Stimulated activated effector memory CD8-positive, alpha-beta T cell treated with anti-CD3 and anti-CD28 coated beads, Interleukin-12 subunit alpha, Interleukin-12 subunit beta, amount 100 ng/mL, for 72 hours (primary cell): ENCODE measurements around the gene PRKCQ.
A peak's percentile ranks its signal among the peaks of the same experiment; 100 is the strongest.
"Not testable (repeated sequence)": the region's sequence is repeated elsewhere in the genome, so short reads cannot be mapped to it uniquely, and the experiment has no call there.

ENCODE experiments used
- ATAC-seq: fragments of 150-1000 bp; cut with Tn5 transposase; 2 replicates; pipeline ENCODE4 v1.10.0; 2021
- DNase-seq, 2 donors: peaks; one replicate each; pipeline ENCODE4 v3.0.0; 2021 to 2022; ENCODE audit warnings: low spot score in 2 of 2
- H3K27ac Mint-ChIP-seq: one replicate; pipeline ENCODE4 v1.8.0; 2022; ENCODE audit warnings: mild to moderate bottlenecking, mixed read lengths
- H3K36me3 Mint-ChIP-seq: one replicate; pipeline ENCODE4 v1.8.0; 2022; ENCODE audit warnings: mild to moderate bottlenecking, mixed read lengths
- H3K4me1 Mint-ChIP-seq: one replicate; pipeline ENCODE4 v1.8.0; 2022; ENCODE audit warnings: mixed read lengths
- H3K4me3 Mint-ChIP-seq: one replicate; pipeline ENCODE4 v1.8.0; 2022; ENCODE audit warnings: mild to moderate bottlenecking, mixed read lengths
- H3K9me3 Mint-ChIP-seq: one replicate; pipeline ENCODE4 v1.8.0; 2022; ENCODE audit warnings: mixed read lengths

Gene PRKCQ

GRCh38 chr10:6583447-6583846 lies 3.4 kb upstream of the PRKCQ start:
- H3K4me3 Mint-ChIP-seq, result peak overlapping the region; percentile 92
- peak overlapping the region; percentile 89 for H3K27ac Mint-ChIP-seq
- peaks cover 2% of the 10 kb centered on the region for H3K9me3 Mint-ChIP-seq
- peaks cover 59% of the 10 kb centered on the region for H3K4me1 Mint-ChIP-seq
- peak; percentile 56 for ATAC-seq
- H3K36me3 Mint-ChIP-seq, result peaks cover 95% of the 10 kb centered on the region
- peak; percentile 65 to 91 for DNase-seq

DNA sequence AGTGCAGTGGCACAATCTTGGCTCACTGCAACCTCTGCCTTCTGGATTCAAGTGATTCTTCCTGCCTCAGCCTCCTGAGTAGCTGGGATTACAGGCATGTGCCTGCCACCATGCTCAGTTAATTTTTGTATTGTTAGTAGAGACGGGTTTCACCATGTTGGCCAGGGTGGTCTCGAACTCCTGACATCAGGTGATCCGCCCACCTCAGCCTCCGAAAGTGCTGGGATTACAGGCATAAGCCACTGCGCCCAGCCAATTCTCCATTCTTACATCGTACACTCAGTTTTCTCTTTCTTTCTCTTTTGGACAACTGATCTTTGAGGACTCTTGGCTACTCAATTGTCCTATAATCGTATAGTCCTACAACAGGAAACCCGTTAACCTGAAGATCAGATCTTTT lies 2.8 kb upstream of the PRKCQ start:
- Mint-ChIP-seq H3K4me1 (peaks cover 58% of the 10 kb centered on the region), H3K36me3 (peaks cover 95% of the 10 kb centered on the region), H3K4me3 (peak overlapping the region; percentile 92), H3K27ac (peak overlapping the region; percentile 89)
- not testable (repeated sequence) for ATAC-seq, H3K9me3 Mint-ChIP-seq, DNase-seq

DNA sequence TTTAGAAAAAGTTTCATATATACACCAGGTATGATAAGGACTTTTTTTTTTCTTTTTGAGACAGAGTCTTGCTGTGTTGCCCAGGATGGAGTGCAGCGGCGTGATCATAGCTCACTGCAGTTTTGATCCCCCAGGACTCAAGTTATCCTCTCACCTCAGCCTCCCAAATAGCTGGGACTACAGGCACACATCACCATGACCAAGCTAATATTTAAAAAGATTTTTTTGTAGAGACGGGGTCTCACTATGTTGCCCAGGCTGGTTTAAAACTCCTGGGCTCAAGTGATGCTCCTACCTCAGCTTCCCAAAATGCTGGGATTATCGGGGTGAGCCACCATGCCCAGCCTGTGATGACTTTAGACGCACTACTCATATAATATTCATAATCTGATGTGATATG lies 2.2 kb upstream of the PRKCQ start:
- Mint-ChIP-seq H3K36me3 (peaks cover 95% of the 10 kb centered on the region), H3K9me3 (peaks cover 2% of the 10 kb centered on the region), H3K27ac (peak overlapping the region; percentile 89), H3K4me1 (peaks cover 62% of the 10 kb centered on the region), H3K4me3 (peak overlapping the region; percentile 92)
- ATAC-seq (no peak), DNase-seq (no peak)

GRCh38 chr10:6581778-6582228 lies 1.7 kb upstream of the PRKCQ start:
- H3K4me1 Mint-ChIP-seq, result peaks cover 64% of the 10 kb centered on the region
- peaks cover 2% of the 10 kb centered on the region for H3K9me3 Mint-ChIP-seq
- peak overlapping the region; percentile 89 for H3K27ac Mint-ChIP-seq
- peaks cover 90% of the 10 kb centered on the region for H3K36me3 Mint-ChIP-seq
- ATAC-seq (no peak), DNase-seq (no peak)
- H3K4me3 Mint-ChIP-seq, result peak overlapping the region; percentile 92

GRCh38 chr10:6581223-6581622 lies 1.1 kb upstream of the PRKCQ start:
- H3K9me3 Mint-ChIP-seq, DNase-seq, ATAC-seq: not testable (repeated sequence)
- H3K36me3 Mint-ChIP-seq, result peaks cover 84% of the 10 kb centered on the region
- H3K27ac Mint-ChIP-seq, result peak overlapping the region; percentile 89
- H3K4me3 Mint-ChIP-seq, result peak overlapping the region; percentile 92
- H3K4me1 Mint-ChIP-seq, result peaks cover 63% of the 10 kb centered on the region

DNA sequence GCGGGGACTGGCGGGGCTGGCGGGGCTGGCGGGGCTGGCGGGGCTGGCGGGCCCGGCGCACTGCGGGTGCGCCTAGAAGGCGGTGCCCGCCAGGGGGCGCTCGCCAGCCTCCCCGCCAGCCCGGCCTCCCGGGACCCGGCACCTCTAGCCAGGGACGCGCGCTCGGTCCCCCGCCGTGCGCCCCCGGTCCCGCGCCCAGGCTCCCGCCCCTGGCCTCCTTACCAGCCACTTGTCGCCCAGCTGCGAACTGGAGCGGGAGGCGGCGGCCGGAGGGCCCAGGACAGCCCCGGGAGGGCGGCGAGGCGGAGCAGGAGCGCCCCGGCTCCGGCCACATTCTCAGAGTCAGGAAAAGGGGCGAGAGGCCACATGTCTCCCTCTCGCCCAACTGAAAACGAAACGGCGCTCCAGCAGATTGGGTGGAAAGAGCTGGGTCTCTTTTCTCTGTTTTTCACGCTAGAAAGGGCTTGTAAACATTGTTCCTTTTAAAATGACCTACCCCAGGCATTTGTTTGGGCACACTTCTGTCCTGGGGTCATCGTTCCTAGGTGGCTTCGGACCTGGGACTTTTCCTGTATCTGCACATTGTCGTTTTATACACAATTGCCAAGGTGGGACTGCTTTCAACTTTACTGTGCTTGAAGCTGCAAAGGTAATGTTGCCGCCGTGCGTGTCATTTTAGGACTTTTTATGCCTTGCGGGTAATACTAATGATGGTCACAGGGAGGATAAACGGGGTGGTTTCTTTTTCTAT lies 378 bp upstream of the PRKCQ start:
- Mint-ChIP-seq H3K27ac (peak overlapping the region; percentile 89), H3K4me1 (peaks cover 63% of the 10 kb centered on the region), H3K36me3 (peaks cover 80% of the 10 kb centered on the region), H3K4me3 (peak overlapping the region; percentile 92), H3K9me3 (peaks cover 2% of the 10 kb centered on the region)
- DNase-seq (peak; percentile 93 to 96), ATAC-seq (peak; percentile 85)

DNA sequence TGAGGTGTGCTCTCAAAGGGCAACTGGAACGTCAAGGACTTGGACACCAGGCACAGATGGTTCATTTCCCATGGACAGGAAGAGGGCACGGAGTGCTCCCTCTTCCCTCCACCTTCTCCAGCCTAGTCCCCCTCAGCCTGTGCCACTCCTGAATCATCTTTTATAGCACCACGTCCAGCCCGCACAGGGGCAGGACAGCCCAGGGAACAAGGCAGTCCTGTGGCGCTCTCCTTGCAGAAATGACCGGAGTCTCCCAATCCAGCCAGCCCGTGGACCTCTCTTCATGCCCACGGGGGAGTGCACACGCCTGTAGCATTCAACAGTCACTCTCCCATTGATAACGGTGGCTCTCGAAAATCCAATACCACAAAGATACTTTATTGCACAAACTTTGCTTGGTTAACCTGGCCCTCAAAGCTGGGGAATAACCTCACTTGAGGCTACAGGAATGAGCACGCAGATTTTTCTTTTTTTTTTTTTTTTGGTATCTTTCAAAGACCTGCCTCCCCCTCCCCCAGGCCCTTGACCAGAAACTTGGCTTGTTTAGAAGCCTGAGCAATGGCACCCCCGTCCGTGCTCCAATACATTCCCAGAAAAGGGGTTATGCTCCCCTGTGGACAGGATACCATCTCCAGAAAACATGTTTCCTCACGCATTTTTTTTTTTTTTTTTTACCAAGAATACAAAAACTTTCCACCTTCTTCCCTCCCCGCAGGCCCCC lies 733 bp downstream of the PRKCQ start:
- ATAC-seq (peak; percentile 43), DNase-seq (peak in 1 of 2 donors; percentile 76)
- Mint-ChIP-seq H3K36me3 (peaks cover 80% of the 10 kb centered on the region), H3K4me1 (peaks cover 66% of the 10 kb centered on the region), H3K4me3 (peak overlapping the region; percentile 92), H3K9me3 (peaks cover 2% of the 10 kb centered on the region), H3K27ac (peak overlapping the region; percentile 89)

GRCh38 chr10:6578795-6579182 lies 1.3 kb downstream of the PRKCQ start:
- DNase-seq (no peak), ATAC-seq (no peak)
- Mint-ChIP-seq H3K4me1 (peaks cover 67% of the 10 kb centered on the region), H3K36me3 (peaks cover 75% of the 10 kb centered on the region), H3K27ac (peak overlapping the region; percentile 89), H3K4me3 (peak overlapping the region; percentile 92), H3K9me3 (peaks cover 2% of the 10 kb centered on the region)

GRCh38 chr10:6578251-6578771 lies 1.8 kb downstream of the PRKCQ start:
- ATAC-seq (no peak), DNase-seq (no peak)
- Mint-ChIP-seq H3K27ac (peak overlapping the region; percentile 89), H3K4me1 (peaks cover 67% of the 10 kb centered on the region), H3K36me3 (peaks cover 74% of the 10 kb centered on the region), H3K4me3 (peak overlapping the region; percentile 92), H3K9me3 (peaks cover 2% of the 10 kb centered on the region)

GRCh38 chr10:6576326-6576725 lies 3.8 kb downstream of the PRKCQ start:
- no peak for DNase-seq
- Mint-ChIP-seq H3K4me1 (peaks cover 70% of the 10 kb centered on the region), H3K9me3 (no peaks in the 10 kb centered on the region), H3K4me3 (peak overlapping the region; percentile 66), H3K36me3 (peaks cover 60% of the 10 kb centered on the region), H3K27ac (peak overlapping the region; percentile 79)
- ATAC-seq, result no peak

- ATAC-seq (no peak), DNase-seq (no peak)
- H3K4me3 Mint-ChIP-seq, result peak overlapping the region; percentile 66
Observed at GRCh38 chr10:6574664-6575176, 5.4 kb downstream of the PRKCQ start.

GRCh38 chr10:6570893-6571292 lies 9.2 kb downstream of the PRKCQ start:
- no peaks in the 10 kb centered on the region for H3K9me3 Mint-ChIP-seq
- peaks cover 52% of the 10 kb centered on the region for H3K36me3 Mint-ChIP-seq
- H3K27ac Mint-ChIP-seq, result peak overlapping the region; percentile 85
- ATAC-seq (no peak), DNase-seq (no peak)
- peaks cover 92% of the 10 kb centered on the region for H3K4me1 Mint-ChIP-seq
- H3K4me3 Mint-ChIP-seq, result no peak overlapping the region

More at GRCh38 chr10:6574664-6575176, 5.4 kb downstream of the PRKCQ start:
- Mint-ChIP-seq H3K9me3 (no peaks in the 10 kb centered on the region), H3K4me1 (peaks cover 86% of the 10 kb centered on the region), H3K36me3 (peaks cover 65% of the 10 kb centered on the region), H3K27ac (peak overlapping the region; percentile 79)

DNA sequence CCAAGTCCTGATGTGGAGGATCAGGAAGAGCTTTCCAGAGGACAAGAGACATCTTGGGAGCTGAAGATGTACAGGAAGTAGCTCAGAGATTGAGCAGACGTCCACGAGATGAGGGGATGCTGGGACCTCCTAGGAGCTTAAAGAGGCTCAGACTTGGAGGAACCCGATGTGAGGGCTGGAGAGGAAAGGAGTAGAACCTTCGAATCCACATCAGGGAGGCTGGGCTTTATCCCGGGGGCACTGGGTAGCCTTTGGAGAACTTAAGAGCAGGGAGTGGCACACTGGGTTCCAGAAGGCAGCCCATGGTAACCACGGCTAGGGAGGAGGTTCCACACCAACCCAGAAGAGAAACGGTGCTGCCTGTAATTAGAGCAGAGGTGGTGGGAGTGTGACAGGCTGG lies 10.8 kb downstream of the PRKCQ start:
- peak overlapping the region; percentile 85 for H3K27ac Mint-ChIP-seq
- ATAC-seq, result no peak
- H3K36me3 Mint-ChIP-seq, result peaks cover 36% of the 10 kb centered on the region
- H3K9me3 Mint-ChIP-seq, result no peaks in the 10 kb centered on the region
- H3K4me3 Mint-ChIP-seq, result peak overlapping the region; percentile 42
- no peak for DNase-seq
- H3K4me1 Mint-ChIP-seq, result peaks cover 84% of the 10 kb centered on the region

DNA sequence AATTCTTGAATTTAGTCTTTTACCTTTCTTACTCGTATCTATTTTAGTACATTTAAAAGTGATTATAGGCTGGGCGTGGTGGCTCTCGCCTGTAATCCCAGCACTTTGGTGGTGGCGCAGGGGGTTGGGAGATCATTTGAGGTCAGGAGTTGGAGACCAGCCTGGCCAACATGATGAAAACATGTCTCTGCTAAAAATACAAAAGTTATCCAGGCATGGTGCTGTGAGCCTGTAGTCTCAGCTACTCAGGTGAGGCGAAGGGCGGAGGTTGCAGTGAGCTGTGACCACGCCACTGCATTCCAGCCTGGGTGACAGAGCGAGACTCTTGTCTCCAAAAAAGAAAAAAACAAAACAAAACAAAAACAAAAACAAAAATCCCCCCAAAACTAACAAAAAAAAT lies 12.2 kb downstream of the PRKCQ start:
- H3K36me3 Mint-ChIP-seq, result peaks cover 30% of the 10 kb centered on the region
- DNase-seq, result no peak
- ATAC-seq, result no peak
- H3K4me3 Mint-ChIP-seq, result no peak overlapping the region
- peak overlapping the region; percentile 50 for H3K27ac Mint-ChIP-seq
- H3K9me3 Mint-ChIP-seq, result no peaks in the 10 kb centered on the region
- peaks cover 84% of the 10 kb centered on the region for H3K4me1 Mint-ChIP-seq

DNA sequence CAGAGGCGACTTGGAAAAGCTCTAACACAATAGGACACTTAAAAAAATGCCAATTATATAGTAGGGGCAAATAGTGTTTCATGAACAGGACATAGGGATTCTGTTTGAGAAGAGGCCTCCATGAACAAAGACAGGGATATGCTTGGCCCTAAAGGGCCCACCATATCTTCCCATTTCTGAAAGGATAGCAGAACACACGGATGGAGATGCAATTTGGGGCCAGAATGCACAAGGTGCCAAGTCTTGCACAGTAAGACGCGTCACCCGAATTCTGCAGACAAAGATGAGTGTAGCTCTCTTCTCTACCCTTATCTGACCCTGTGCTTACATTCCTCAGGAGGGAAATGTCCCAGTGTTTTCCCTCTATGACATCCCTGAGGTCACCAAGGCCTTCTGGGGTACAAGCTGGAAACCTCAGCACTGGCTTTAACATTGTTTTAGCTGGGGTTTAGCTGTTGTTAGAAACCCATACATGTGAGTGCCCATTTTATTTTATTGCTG lies 12.8 kb downstream of the PRKCQ start:
- ATAC-seq (no peak), DNase-seq (no peak)
- no peaks in the 10 kb centered on the region for H3K9me3 Mint-ChIP-seq
- peaks cover 30% of the 10 kb centered on the region for H3K36me3 Mint-ChIP-seq
- peaks cover 83% of the 10 kb centered on the region for H3K4me1 Mint-ChIP-seq
- H3K4me3 Mint-ChIP-seq, result no peak overlapping the region
- H3K27ac Mint-ChIP-seq, result peak overlapping the region; percentile 50
